GM18519 (cell line): ENCODE results near the gene RHBDL1.
"Not testable (repeated sequence)": the region's sequence is repeated elsewhere in the genome, so short reads cannot be mapped to it uniquely, and the experiment has no call there.

Experiments
- ATAC-seq: cut with Tn5 transposase; IDR thresholded peaks from one replicate; pipeline ENCODE4 v1.9.1; 2021; ENCODE audit warnings: mild to moderate bottlenecking, moderate library complexity; ENCODE audit not compliant: unreplicated experiment, low FRiP score

Gene RHBDL1

GRCh38 chr16:704047-704446 lies 28.6 kb downstream of the RHBDL1 start:
- no peak for ATAC-seq

DNA sequence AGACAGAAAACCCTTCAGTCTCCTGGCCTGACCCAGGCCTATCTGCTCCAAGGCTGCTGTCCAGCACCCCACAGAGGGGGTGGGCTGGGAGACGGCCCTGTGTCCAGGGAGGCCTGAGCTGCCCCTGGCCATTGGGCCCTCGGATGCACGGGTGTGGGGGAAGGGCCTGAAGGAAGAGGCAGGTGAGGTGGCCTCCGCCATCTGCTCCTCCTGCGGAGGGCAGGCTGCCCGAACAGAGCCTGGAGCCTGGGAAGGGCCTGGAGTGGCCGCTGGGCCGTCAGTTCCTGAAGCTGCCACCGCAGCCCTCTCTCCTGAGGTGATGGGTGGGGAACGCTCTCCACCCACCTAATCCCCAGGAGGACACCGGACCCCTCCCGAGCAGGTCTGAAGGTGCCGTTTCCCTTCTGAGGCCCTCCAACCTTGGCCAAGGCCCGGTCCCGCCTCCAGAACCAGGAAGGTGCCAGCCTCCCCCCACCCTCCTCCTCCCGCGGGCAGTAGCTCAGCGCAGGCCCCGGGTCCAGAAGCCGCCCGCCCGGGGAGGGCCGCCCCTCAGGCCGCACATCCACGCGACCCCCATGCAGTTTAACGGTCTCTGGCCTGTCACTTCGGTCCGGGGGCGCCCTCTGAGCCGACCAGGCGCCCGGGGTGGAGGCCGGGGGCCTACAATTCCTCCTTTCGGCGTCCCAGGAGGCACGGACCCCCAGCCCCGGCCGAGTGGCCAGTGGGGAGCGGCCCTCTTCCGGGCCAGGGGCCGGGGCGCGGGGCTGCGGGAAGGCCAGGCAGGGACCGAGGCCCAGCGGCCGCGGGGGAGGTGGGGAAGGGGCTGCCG lies 29.3 kb downstream of the RHBDL1 start:
- ATAC-seq: no peak

- no peak for ATAC-seq
Observed at GRCh38 chr16:705431-706188, 30.1 kb downstream of the RHBDL1 start, which contains the start of gene FBXL16. Gene FBXL16 (minus strand): TSS chr16:705801. CDS start chr16:697405, 8,396 bp downstream.

DNA sequence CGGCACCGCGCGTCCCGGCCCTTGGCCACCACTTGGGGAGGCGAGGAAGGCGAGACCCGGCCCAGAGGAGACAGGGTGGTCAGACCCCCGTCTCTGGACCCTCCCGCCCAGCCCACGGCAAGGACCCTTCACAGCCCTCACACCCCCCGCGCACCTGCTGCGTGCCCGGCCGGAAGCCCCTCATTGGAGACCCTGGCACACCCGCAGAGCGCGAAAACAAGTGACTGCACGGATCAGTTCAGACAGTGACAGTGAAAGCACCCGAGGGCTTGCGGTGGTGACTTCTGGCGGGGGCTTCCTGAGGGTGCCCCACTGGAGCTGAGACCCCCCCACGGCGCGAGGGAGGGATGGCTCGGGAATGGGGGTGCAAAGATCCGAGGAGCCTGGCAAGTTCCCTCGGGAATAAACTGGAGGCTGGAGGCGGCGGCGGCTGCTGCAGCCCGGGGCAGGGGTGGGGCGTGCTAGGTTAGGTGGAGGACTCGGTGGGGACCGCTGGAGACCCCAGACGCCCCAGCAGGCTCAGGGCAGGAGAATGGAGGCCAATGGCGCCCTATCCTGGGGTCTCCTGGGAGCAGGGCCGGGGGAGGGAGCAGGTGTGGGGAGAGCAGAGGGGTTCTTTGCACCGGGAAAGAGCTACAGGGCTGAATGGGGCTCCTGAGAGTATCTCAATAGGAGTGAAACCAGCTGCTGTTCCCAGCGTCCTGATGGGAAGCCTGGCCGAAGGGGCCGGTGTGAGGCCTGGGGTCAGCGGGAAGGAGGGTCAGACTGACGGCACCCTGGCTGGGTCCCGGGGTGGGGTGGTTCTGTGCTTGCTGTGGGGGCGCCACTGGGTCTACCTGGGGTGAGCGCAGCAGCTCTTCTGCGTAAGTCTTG lies 31.0 kb downstream of the RHBDL1 start:
- ATAC-seq: no peak

GRCh38 chr16:707062-707538 lies 31.6 kb downstream of the RHBDL1 start:
- ATAC-seq: no peak

GRCh38 chr16:708019-708418 lies 32.5 kb downstream of the RHBDL1 start:
- no peak for ATAC-seq

GRCh38 chr16:708959-709358 lies 33.5 kb downstream of the RHBDL1 start:
- no peak for ATAC-seq

DNA sequence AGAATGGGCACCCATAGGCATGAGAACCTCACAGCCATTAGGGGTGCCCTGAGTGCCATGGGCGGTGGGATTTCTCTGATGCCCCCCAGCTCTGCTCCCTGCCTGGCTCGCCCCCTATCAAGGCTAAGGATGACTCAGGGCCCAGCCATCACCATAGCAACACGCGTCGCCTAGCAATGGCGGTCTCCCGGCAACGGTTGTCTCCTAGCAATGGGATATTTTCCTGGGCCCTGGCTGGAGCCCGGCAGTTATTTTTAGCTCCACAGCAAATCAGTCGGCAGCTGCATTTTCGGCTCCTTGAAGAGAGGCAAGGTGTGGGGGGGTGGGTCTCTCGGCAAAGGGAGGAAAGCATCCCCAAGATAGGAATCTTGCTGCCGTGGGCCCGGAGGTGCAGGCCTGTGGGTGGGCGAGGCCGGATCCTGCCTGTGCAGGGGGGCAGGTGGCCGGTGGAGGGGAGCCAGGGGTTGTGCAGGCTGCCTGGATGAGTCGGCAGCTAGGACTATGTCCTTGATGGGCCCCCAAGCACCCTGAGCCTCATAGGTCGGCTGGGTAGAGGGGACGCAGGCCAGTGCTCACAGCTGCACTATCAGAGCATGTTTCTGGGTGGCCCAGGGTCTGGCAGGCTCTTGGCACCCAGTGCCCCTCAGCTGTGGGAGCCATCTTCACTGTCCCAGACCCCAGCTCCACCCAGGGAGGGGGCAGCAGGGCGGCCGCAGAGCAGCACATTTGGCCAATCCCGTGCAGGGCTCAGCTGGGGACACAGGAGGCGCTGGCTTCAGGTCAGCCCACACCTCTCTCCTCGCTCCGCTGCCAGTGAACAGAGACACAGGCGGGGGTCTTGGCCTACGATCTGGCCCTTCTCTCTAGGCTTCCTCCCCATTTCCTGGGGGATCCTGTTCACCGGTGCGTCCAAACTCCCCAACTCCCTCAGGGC lies 34.4 kb downstream of the RHBDL1 start:
- no peak for ATAC-seq

DNA sequence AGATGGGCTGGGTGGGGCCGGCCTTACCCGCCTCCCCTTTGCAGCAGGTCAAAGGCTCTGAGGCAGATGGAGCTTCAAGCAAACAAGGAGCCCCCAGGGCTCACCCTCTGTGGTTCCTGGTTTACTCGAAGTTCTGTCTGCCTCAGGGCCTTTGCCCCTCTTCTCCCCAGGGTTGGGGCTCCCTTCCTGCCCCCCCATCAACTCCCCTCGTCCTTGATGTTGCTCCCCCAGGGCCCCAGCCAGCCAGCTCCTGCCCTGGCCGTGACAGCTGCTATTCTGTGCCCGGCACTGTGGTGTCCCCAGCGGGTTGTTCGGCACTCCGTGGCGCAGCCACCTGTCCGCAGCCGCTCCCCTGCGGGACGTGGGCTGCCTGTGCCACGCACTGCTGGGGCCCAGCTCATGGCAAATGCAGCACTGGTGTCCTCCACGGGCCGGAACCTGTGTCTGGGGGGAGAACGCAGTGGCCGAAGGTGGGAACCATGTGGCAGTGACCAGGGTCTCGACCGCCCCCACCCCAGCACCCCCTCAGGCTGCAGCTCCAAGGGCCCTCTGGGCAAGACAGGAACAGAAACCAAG lies 35.1 kb downstream of the RHBDL1 start:
- no peak for ATAC-seq

DNA sequence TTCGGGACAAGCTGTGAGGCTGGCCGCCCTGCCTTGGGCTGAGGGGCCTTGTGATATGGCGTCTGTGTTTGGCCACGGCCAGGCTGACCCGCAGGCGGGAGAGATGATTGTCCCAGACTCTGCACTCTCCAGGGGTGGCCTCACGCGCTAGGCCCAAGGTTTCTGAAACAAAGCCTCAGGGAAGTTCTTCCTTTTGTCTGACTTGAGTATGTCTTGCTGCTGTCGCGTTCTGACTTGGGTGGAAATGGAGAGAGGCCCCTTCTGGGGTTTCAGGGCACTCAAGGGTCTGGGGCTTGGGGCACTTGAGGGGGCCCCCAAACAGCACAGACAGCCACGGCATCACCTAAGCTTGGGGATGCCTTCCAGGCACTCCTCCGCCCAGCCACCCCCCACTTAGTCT lies 35.6 kb downstream of the RHBDL1 start:
- no peak for ATAC-seq

DNA sequence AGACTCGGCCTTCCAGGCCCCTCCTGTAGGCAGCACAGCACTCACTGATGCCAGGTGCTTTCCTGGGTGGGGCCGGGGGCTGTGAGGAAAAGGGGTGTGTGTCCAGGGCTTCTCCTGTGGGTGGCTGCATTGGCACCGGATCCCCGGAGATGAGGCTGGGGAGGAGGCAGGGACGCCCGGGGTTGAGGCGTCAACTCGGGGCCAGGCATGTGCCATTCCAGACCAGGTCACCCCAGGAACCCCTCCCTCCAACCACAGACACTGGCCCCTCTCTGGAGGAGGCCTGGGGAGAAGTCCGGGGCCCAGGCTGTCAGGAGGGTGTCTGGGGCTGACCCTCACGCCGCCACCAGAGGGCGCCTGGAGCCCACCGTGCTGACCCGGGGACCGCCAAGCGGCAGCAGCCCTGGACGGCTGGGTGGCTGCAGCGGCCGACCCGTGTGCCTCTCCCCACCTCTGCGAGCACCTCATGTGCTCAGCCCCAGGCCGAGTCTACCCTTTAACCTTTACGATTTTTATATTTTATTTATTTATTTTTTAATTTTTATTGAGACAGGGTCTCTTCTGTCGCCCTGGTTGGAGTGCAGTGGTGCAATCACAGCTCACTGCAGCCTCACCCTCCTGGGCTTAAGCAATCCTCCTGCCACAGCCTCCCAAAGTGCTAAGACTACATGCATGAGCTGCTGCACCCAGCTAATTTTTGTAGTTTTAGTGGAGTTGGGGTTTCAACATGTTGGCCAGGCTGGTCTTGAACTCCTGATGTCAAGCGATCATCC lies 36.3 kb downstream of the RHBDL1 start:
- no peak for ATAC-seq

DNA sequence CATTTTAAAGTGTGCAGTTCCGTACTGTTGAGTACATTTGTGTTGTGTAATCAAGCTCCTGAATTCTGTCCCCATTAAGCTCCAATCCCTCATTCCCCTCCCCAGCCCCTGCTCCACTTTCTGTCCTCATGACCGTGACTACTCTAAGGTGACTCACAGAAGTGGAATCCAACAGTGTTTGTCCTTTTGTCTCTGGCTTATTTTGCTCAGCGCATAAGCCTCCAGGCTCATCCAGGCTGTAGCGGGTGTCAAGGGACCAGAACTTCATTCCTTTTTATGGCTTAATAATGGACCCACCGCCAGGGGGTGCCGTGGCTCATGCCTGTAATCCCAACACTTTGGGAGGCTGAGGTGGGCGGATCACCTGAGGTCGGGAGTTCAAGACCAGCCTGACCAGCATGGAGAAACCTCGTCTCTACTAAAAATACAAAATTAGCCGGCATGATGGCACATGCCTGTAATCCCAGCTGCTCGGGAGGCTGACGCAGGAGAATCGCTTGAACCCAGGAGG lies 37.3 kb downstream of the RHBDL1 start:
- ATAC-seq: not testable (repeated sequence)

- ATAC-seq: no peak
Observed at GRCh38 chr16:714079-714478, 38.6 kb downstream of the RHBDL1 start.

DNA sequence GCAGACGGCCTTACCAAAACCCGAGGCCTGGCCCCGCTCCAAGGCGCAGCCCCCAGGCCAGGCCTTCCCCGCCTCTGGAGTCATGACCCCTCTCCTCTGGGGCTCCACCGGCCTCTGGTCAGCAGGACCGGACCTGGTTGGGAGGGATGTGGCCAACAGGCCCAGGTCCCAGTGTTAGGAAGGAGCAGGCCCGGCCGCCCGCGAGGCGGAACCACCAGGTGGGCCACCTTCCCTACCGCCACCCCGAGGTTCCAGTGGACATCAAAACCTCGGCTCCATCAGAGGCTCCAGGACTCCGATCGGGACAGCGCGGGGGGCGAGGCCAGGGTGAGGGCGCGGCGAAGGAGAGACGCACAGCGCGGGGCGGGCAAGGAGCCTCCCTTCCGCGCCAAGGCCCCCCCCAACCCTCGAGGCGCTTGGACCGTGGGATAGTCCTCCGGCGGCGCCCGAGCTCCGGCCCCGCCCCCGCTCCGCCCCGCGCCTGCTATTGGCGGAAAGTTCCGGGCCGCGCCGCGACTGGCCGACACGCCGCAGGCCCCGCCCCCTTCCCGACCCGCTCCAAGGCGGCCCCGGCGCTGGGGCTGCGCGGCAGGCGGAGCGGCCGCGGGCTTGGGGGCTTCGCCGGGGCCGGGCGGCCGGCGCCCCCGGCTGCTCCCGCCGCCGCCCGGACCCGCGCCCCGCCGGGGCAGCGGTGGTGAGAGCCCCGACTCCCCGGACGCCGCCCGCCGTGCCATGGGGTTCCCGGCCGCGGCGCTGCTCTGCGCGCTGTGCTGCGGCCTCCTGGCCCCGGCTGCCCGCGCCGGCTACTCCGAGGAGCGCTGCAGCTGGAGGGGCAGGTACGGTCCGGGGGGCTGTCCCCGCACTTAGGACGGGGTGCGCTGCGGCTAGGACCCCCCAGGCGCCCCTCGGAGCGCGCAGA lies 39.3 kb downstream of the RHBDL1 start, which contains the start of gene METRN:
Gene METRN, plus strand, starts transcription at position 561 of the 919 bp plus-strand sequence. Its CDS starts 172 bp downstream, at position 733.
- ATAC-seq: no peak

- ATAC-seq: no peak
Observed at GRCh38 chr16:715477-716199, 40.2 kb downstream of the RHBDL1 start.

DNA sequence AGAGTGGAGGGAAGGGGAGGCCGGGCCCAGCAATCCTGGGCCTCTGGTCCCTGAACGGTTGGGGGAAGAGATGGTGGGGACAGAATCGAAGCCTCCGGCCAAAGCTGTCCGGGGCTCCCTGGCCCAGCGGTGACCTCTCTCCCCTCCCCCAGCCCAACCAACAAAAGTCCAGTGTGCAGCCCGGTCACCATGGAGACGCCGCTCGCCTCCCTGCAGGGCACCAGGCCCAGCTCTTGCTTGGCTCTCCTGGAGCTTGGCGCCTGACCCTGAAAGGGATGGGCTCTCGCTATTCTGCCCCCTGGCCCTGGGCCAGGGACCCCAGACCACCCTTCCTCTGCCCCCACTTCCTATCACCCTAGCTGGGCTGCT lies 40.7 kb downstream of the RHBDL1 start:
- ATAC-seq: no peak
